GM12801 (cell line): ENCODE measurements around the gene MYOF.

Experiments
- CTCF ChIP-seq: IDR thresholded peaks from one replicate; pipeline ENCODE4 v1.5.1; 2011; ENCODE audit warnings: control low read depth; ENCODE audit not compliant: insufficient read length; ENCODE audit errors: extremely low read depth

MYOF gene

DNA sequence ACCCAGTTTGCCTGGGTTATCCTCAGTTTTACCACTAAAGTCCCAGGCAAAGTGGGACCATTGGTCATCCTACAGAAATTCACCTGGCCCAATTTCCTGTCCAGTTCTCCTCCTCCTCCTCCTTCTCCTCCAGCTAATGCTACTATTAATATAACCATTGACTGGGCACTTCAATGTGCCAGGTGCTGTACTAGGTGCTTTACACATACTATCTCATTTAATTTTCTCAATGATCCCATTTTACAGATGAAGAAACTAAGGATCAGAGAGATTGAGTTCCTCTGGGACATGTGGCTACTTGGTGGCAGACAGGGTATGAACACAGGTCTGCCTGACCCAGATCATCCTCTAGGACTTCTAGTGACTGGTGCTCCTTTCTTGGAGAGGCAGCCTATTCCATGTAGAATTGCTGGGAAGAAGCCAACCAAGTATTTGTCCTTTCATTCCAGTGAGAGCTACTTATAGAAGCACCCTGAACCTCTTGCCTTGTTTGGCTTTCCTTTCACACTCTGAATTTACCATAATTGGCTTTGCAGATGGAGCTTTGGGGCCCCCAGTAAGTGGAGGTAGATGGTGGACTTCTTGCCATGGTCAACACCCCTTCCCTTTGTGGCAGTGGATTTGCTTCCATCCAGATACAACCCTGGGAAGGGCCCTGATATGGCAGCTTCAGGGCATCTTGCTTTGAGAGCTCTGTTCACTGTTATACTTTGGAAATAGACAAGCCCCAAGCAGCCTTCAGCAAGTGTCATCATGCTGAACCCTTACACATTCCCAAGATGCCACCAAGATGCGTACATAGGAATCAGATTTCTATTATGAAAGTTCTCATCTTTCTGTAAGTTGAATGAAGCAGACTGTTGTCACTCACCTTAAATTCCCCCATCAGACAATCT lies 78.7 kb downstream of the MYOF start:
- TF ChIP-seq CTCF = no peak

DNA sequence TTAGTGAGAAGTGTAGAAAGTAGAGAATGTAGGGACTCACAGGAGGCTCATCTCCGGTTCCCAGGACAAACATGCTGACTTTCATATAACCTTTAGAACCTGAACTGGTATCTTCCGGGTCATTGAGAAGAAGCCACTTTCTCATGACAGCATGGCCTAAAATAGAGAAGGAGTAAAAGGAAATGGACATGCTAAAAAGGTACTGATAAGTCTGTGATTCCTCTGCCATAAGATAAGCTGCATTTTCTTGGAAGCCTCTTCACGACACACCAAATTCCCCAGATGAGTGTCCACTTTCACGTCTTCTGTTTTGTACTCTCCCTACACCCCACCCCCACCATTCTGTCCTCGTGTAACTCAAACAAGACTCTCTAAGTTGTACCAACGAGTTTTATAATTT lies 79.9 kb downstream of the MYOF start:
- no peak for TF ChIP-seq CTCF

DNA sequence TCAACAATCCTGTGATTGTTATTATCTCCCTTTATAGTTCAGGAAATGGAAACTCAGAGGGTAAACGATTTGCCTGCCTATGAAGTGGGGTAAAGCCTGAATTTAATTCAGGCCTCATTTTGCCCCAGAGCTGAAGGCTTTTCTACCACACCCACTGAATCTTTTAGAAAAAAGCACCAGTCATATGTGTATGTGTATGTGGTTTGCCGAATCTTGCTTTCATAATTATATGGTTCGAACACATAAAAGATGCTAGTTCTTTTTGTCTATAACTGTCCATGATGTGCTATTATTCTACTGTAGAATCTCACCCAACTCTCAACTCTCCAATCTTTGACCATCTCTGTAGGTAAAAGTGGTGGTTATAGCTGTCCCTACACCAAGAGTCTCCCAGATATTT lies 83.6 kb downstream of the MYOF start:
- TF ChIP-seq CTCF = no peak

GRCh38 chr10:93397020-93397419 lies 85.1 kb downstream of the MYOF start:
- no peak for TF ChIP-seq CTCF

GRCh38 chr10:93393211-93393610 lies 88.9 kb downstream of the MYOF start:
- TF ChIP-seq CTCF = no peak

DNA sequence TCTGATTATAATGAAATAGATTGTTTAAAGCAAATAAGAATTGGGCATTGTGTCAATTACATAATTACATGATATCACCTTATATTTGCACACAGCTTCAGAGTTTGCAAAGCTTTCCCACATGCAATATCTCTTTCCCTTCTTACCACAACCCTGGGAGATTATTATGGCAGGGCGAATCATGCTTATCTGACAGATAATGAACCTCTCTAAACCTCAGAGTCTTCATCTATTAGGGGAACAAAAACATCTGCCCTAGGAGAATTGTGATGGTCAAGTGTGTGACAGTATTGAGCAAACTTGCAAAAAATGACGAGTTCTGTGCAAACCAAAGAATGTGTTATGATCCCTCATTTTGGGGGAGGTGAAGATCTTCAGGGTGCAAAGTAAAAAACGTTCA lies 90.0 kb downstream of the MYOF start:
- TF ChIP-seq CTCF = no peak

DNA sequence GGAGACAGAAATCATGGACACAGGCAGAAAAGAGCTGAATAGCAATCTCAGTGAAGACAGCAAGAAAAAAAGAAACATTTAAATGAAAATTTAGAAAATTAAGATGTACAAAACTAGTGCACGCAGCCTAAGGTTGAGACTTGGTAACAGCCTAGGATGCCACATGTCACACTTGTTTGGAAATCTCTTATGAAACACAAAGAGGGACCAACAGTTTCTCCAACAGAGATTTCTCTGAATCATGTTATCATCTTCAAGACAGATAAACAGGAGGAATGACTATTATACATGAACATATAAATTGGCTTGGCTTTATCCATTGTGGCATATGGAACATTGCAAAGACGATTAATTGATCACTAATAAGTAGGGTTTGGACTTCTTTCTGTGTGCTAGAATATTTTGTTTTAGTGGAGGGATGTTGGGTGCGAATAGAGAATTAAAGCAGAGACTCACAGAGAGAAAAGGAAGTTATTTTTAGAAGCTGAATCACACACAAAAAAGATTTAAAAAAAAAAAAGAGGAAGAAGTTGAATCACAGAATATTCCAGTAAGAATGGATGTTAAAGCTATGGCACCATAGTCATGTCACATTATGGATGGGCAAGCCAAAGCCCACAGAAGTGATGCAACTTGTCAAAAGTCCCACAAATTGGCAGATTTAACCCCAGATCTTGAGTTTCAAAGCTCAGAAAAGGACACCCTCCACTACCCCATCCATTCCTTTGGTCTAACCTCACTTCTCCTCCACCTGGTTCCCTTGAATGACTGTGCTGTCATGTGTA lies 91.6 kb downstream of the MYOF start:
- TF ChIP-seq CTCF = no peak
